ENCODE measurements around the gene ASTN2. TPM values are rescaled to one million over a fixed set of nuclear protein-coding genes. Genes with fewer than 3 reads are reported as not detected.

Gene ASTN2
- total RNA-seq, 4 donors from 2014 or later, result 3.3 to 10.2 (median 6.3) TPM

GRCh38 chr9:117097761-117098160 lies 317.1 kb downstream of the ASTN2 start:
- Histone ChIP-seq H3K27me3 (no peaks in the 10 kb centered on the region), H3K36me3 (no peaks in the 10 kb centered on the region), H3K4me1 (no peaks in the 10 kb centered on the region), H3K4me3 (no peak overlapping the region), H3K9me3 (no peaks in the 10 kb centered on the region), H3K27ac (no peak overlapping the region)
- TF ChIP-seq, protein P1, sequence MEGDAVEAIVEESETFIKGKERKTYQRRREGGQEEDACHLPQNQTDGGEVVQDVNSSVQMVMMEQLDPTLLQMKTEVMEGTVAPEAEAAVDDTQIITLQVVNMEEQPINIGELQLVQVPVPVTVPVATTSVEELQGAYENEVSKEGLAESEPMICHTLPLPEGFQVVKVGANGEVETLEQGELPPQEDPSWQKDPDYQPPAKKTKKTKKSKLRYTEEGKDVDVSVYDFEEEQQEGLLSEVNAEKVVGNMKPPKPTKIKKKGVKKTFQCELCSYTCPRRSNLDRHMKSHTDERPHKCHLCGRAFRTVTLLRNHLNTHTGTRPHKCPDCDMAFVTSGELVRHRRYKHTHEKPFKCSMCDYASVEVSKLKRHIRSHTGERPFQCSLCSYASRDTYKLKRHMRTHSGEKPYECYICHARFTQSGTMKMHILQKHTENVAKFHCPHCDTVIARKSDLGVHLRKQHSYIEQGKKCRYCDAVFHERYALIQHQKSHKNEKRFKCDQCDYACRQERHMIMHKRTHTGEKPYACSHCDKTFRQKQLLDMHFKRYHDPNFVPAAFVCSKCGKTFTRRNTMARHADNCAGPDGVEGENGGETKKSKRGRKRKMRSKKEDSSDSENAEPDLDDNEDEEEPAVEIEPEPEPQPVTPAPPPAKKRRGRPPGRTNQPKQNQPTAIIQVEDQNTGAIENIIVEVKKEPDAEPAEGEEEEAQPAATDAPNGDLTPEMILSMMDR (IDR thresholded peaks at IDR 0.05), result no peak
- TF ChIP-seq POLR2A (IDR thresholded peaks at IDR 0.05), result no peak
- no peak for DNase-seq

- H3K9me3 ChIP-seq, result no peaks in the 10 kb centered on the region
- H3K4me3 ChIP-seq, result no peak overlapping the region
- TF ChIP-seq, protein P1 (IDR thresholded peaks at IDR 0.05), result no peak
- TF ChIP-seq POLR2A (IDR thresholded peaks at IDR 0.05), result no peak
- H3K27me3 ChIP-seq, result no peaks in the 10 kb centered on the region
- DNase-seq, result no peak
- H3K27ac ChIP-seq, result no peak overlapping the region
- H3K36me3 ChIP-seq, result no peaks in the 10 kb centered on the region
- no peaks in the 10 kb centered on the region for H3K4me1 ChIP-seq
Observed at GRCh38 chr9:117096138-117096537, 318.7 kb downstream of the ASTN2 start.

DNA sequence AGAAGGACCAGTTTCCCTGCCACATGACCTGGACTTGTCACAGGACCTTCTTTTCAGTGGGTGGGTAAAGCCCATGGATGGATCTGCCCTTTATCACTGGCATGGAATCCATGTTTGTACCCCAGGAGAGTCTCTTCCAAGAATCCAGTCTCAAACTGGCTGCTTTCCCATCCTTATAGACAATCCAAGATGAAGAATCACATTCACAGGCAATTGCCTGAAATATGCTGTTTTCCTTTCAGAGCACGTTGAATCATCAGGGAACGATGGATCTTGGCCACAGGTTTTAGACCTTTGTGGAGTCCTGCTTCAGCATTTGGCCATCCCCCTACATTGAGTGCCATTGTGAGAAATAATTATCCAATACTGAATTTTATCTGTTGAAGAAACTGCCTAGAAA lies 319.8 kb downstream of the ASTN2 start:
- no peak overlapping the region for H3K4me3 ChIP-seq
- no peaks in the 10 kb centered on the region for H3K9me3 ChIP-seq
- TF ChIP-seq POLR2A (IDR thresholded peaks at IDR 0.05), result no peak
- TF ChIP-seq, protein P1 (IDR thresholded peaks at IDR 0.05), result no peak
- H3K36me3 ChIP-seq, result no peaks in the 10 kb centered on the region
- H3K27me3 ChIP-seq, result no peaks in the 10 kb centered on the region
- H3K4me1 ChIP-seq, result no peaks in the 10 kb centered on the region
- H3K27ac ChIP-seq, result no peak overlapping the region
- no peak for DNase-seq

DNA sequence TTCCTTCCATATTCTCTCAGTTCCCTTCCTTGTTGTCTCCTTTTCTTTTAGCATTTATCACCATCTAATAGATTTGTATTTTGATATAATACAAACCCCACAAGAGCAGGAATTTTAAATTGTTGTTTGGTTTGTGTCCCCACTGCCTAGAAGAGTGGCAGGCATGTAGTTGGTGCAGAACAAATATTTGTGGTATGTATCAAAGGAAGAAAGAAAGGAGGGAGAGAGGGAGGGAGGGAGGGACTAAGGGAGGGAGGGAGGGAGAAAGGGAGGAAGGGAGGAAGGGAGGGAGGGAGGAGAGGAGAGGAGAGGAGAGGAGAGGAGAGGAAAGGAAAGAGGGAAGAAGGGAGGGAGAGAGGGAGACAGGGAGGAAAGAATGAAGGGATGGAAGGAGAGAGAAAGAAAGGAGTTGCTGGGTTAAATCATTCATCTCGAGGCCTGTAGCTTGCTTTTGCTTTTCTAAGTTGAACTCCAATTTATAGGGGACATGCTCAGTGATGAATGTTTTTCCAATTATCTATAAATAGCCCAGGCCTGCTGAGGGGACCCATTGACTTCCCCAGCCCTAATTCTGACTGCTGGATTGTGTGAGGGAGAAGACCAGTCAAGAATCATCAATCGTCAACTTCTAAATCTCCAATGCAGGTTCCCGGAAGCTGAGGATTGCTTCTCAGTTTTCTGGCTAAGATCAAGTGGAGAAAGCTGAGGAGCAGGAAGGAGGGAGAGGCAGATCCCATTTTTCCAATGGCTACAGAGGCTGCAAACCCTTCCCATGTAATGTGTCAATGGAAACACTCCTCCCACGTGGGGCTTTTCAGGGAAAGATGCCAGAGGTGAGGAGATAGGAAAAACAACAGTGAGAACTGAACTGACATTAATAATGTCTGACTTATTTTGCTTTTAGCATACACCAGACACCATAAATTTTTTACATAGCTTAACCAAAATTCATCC lies 320.7 kb downstream of the ASTN2 start:
- H3K9me3 ChIP-seq, result no peaks in the 10 kb centered on the region
- H3K4me3 ChIP-seq, result no peak overlapping the region
- no peaks in the 10 kb centered on the region for H3K36me3 ChIP-seq
- no peaks in the 10 kb centered on the region for H3K27me3 ChIP-seq
- H3K4me1 ChIP-seq, result no peaks in the 10 kb centered on the region
- no peak for TF ChIP-seq POLR2A (IDR thresholded peaks at IDR 0.05)
- TF ChIP-seq, protein P1 (IDR thresholded peaks at IDR 0.05), result no peak
- no peak overlapping the region for H3K27ac ChIP-seq
- no peak for DNase-seq

DNA sequence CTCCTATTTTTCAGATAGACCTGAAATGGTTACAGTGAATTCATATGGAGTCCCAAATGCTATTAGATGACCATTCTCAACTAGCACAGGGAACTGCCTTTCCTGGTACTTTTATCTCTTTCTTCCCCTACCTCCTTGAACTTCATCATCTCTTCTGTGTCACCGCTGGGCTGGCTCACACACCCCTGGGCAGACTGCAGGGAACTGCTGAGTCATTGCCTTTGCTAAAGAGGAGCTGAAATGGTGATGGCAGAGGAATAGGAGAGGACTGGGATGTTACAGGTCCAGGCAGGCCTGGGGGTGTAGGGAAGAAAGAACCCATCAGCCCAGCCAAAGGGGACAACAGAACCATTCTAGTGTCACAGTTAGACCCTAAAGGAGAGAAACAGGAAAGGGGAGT lies 322.3 kb downstream of the ASTN2 start:
- DNase-seq, result no peak
- TF ChIP-seq, protein P1 (IDR thresholded peaks at IDR 0.05), result no peak
- TF ChIP-seq POLR2A (IDR thresholded peaks at IDR 0.05), result no peak
- Histone ChIP-seq H3K4me3 (no peak overlapping the region), H3K4me1 (no peaks in the 10 kb centered on the region), H3K9me3 (no peaks in the 10 kb centered on the region), H3K36me3 (no peaks in the 10 kb centered on the region), H3K27ac (no peak overlapping the region), H3K27me3 (no peaks in the 10 kb centered on the region)

Measured in Peyer's patch (tissue), 4 donors.